Measurements from ENCODE around the gene ASZ1.

ASZ1 gene

GRCh38 chr7:117402109-117402508, 25.2 kb downstream of the ASZ1 start:
- no peak for DNase-seq (ENCODE audit: low read depth)

DNA sequence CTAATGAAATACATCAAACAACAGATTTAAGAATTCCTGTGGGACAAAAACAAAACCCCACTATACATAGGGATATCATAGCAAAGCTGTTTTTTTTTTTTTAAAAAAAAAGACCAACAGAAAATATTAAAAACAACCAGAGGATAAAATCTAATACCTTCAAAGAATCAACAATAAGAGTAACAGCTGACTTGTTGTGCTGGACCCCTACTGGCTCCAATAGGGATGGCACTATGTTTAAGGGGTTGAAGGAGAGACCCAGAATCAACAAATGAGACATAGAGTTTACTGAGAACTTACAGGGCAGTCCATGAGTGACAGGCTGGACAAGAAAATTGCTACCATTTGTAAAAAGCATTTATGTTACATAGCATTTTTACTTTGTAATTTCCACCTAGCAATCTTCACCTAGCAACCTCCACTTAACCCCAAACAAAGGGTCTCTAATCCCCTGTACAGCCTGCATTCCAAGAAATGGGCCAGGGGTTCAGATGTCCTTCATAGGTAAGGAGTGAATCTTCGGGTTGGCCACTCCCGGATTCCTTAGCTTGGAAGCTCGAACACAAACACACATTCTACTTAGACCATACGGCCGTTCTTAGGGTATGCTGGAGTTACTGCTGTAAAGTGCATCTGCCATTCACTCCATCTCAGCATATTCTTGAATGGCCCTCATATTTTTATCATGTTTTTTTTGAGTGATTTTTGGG, 25.8 kb downstream of the ASZ1 start:
- no peak for DNase-seq (ENCODE audit: low read depth)

DNA sequence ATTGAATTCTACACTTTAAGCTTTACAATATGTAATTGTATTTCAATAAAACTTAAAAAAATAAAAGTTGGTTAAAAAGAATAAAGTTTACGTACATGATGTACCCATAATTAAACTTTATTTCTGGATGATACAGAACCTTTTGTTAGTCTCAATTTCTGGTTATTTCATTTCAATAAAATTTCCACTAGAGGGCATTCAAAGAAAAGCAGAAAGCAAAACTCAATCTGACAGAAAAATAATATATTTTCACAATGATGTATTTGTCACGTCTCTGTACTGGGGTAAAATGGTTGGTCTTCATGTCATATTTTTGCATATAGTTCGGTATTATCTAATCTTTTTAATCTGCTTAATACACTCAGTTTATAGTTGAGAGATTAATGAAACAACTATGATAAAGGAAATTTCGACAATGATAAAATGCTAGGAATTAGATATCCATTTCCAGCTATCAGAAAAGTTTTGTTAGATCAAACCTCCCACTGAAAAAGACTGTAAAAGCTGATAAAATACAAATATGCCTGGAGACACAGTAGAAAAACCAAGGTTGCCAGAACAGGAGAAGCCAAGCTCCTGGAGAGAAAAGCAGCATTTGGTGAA, 27.4 kb downstream of the ASZ1 start:
- no peak for DNase-seq (ENCODE audit: low read depth)

DNA sequence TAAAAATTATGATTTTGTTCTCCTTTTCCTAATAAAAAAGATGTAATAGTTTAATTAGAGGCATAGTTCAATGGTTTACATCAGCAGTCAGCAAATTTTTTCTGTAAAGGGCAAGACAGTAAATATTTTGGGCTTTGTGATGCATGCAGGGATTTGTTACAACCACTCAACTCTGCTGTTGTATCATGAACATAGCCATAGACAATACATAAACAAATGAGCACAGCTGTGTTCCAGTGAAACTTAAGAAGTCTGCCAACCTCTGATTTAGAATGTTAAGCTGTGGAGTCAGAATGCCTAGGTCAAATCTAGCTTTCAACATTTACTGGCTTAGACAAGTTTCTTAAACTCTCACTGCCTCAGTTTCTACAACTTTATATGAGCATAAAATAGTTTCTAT, 31.6 kb downstream of the ASZ1 start:
- no peak for DNase-seq (ENCODE audit: low read depth)

GRCh38 chr7:117393781-117394180, 33.5 kb downstream of the ASZ1 start:
- no peak for DNase-seq (ENCODE audit: low read depth)

GRCh38 chr7:117389871-117390270, 37.4 kb downstream of the ASZ1 start:
- DNase-seq (ENCODE audit: low read depth), result no peak

DNA sequence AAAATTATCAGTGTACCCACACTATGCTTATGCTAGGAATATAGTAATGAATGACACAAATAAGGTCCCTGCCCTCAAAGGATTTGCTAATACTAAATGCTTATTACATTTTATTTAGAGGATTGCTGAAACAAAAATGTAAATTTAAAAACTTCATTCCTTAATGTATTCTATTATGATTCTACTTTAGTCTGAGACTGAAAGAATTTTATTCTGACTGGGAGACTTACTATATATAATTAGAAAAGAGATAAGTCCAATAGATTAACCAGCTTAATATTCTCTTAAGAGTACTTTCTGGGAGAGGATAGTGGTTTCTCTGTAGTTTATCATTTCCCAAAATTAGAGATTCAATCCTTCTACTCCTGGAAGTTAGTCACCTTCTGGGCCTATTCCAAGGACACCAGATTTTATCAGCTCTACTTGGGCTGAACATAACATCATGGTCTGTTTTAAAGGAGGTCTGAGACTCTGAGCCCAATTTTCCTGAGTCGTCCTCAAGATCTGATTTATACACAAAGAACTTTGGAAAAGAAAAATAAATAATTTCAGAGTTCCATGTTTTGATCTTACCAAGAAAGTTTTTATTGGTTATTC, 41.1 kb downstream of the ASZ1 start:
- DNase-seq (ENCODE audit: low read depth), result no peak

- DNase-seq (ENCODE audit: low read depth), result no peak
Measured at GRCh38 chr7:117385363-117386109, 41.8 kb downstream of the ASZ1 start.

DNA sequence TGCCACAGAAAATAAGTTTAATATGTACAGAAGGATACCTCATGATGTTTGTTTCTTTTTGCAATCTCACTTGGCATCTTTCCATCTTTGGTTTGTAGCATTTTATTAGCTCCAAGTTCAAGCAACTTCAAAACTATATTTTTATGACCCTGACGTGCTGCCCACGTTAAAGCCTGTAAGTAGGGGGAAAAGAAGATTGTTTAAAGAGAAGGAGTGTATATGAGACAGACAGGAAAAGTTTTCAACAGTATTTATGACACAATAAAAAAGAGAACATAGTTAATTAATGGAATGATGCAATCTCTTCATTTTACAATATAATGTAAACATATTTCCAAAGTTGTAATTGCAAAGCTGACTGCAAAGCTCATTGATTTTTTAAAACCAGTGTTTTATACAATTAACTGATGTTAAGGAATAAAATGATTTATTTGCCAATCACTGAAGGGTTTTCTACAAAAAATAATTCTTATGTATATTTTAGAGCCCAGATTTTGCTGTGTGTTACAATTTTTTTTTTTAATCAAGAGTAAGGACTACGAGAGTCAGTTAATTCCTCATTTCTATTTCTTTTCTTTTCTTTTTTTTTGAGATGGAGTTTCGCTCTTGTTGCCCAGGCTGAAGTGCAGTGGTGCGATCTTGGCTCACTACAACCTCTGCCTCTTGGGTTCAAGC, 42.5 kb downstream of the ASZ1 start:
- DNase-seq (ENCODE audit: low read depth), result no peak

GRCh38 chr7:117383483-117384189, 43.7 kb downstream of the ASZ1 start:
- DNase-seq (ENCODE audit: low read depth), result no peak

GRCh38 chr7:117383046-117383445, 44.2 kb downstream of the ASZ1 start:
- DNase-seq (ENCODE audit: low read depth), result no peak

DNA sequence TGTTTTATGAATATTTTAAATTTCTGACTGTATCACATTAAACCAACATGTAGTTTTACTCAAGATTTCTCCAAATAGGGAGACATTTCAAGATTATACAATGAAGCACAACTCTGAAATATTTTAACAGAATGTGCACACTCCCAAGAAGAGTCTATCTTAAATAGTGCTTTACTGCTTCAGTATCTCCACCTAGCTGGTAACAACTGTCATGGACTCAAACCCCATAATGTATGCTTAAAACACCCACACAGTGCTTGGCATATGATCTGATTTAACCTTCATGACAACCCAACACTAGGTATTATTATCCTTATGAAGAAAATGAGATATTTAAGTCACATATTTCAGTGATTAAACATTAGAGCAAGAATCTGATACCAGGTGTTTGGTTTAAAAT, 45.9 kb downstream of the ASZ1 start:
- DNase-seq (ENCODE audit: low read depth), result no peak

- DNase-seq (ENCODE audit: low read depth), result no peak
Measured at GRCh38 chr7:117375380-117375779, 51.9 kb downstream of the ASZ1 start.

DNA sequence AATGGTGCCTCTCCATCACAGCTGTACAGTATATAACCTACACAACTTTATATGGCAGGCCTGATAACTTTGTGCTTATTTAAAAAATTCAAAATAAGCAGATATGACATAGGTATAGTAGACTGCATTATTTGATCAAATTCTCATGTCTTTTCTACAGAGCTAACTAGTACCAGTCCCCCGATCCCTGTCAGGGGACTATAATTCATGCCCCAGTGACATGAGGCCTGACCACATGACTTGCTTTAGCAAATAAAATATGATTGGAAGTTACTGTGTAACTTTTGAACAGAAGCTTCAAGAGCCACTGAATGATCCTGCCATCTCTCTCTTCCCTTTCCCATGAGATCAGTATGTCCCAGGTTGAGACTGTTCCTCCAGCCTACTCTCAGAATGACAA, 55.2 kb downstream of the ASZ1 start:
- DNase-seq (ENCODE audit: low read depth), result no peak

GRCh38 chr7:117364339-117365080, 62.8 kb downstream of the ASZ1 start:
- DNase-seq (ENCODE audit: low read depth), result no peak

DNA sequence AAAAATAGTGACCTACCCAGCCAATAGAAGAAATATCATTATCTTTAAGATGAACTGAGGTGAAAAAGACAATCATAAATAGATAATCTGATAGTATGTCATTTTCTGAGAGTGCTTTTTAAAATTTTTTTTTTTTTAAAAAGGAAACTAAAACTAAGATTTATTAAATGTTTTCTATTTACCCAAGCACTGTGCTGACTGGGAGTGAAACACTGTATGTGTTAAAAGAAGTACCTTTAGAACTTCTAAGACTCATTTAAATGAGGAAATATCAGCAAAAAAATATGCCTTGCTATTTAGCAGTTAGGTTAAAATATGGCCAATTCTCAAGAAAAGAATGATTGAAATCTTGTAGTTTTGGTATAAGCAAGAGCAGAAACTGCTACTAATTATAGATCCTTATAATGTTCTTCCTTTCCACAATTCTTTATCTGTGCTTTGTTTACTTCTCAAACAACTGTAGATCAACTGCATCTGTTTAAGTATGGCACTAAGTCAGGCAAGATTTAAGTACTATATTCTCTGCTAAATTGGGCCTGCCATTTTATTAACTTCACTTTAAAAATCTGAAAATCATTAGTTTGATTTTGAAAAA, 64.9 kb downstream of the ASZ1 start:
- DNase-seq (ENCODE audit: low read depth), result no peak

- DNase-seq (ENCODE audit: low read depth), result no peak
Measured at GRCh38 chr7:117350027-117350426, 77.3 kb downstream of the ASZ1 start.

DNA sequence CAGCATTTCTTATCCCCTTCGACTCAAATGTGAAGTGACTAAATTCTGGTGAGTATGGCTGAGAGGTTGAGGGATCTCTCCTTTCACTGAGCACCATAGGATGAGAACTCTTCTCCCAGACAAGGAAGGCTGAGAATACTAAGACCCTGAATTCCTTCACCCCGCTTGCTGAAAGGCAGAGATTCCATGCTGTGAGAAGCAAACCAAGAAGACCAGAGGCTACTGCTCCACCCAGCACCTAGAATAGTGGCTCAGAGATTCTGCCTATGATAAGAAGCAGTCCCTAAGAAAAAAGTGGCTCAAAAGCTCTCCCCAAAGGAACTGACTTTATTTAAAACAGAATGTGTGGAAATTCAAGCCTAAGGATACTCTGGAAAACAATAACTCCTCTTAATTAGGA, 77.7 kb downstream of the ASZ1 start:
- DNase-seq (ENCODE audit: low read depth), result no peak

DNA sequence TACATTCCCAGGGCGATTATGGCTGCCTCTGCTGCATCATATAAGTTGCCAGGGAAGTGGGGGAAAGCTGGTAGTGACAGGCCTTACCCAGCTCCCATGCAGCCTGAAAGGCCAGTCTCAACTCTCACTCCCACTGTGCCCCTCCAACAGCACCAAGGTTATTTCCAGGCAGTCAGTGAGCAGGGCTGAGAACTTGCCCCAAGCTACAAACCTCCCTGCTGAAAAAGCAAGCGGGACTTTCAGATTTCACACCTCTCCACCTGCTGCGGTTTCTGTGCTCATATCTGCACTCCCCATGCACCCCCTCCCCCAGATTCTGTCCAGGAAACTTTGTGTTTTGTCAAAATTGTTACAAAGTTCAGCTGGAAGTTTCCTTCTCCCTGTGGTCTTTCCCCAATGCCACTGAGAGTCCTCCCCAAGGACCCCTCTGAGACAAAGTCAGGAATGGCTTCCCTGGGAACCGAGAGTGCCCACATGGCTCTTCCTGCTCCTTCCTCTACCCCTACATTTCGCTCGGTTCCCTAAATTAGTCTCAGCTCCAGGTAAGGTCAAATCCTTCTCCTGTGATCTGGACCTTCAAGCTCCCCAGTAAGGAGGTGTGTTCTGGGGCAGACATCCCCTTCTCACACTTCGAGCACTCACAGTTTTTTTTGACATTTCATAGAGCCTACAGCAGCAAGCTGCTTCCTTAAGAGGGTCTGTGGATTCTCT, 79.2 kb downstream of the ASZ1 start:
- DNase-seq (ENCODE audit: low read depth), result no peak

DNA sequence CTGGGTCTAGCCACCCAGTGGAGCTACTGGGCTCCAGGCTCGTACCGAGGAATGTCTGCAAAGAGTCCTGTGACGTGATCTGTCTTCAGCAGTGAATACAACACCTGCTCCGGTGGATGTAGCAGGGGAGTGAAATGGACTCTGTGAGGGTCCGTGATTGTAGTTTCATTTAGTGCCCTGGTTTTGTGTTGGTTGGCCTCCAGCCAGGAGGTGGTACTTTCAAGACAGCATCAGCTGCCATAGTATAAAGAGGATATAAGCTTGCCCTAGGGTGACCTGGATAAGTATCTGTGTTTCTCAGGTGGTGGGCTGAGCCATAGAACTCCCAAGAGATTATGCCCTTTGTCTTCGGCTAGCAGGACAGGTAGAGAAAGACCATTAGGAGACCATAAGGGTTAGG, 79.8 kb downstream of the ASZ1 start:
- DNase-seq (ENCODE audit: low read depth), result no peak

Measured in stimulated activated CD8-positive, alpha-beta memory T cell treated with anti-CD3 and anti-CD28 coated beads, Interleukin-15, amount 100 ng/mL, for 1 hour (primary cell).